Liver (tissue), 3 donors: ENCODE measurements around the gene MRPL51.

Experiments
- CTCF ChIP-seq: fragments of 150-350 bp; IDR thresholded peaks from 2 replicates; pipeline ENCODE4 v1.5.1; 2017; ENCODE audit warnings: improper control_type of control experiment, low read depth, low read length; ENCODE audit not compliant: missing input control
- TAF1 ChIP-seq: conservative IDR thresholded peaks from 2 replicates; pipeline ENCODE4 v1.6.1; 2016; ENCODE audit warnings: antibody characterized with exemption, mild to moderate bottlenecking
- YY1 ChIP-seq: IDR thresholded peaks from 2 replicates; pipeline ENCODE4 v1.6.1; 2016; ENCODE audit warnings: antibody characterized with exemption, mild to moderate bottlenecking
- ZBTB33 ChIP-seq: IDR thresholded peaks from 2 replicates; pipeline ENCODE4 v1.6.1; 2016; ENCODE audit warnings: antibody characterized with exemption
- TF ChIP-seq, protein P1 (sequence below): IDR thresholded peaks from 2 replicates; pipeline ENCODE4 v1.6.1; 2016; ENCODE audit warnings: antibody characterized with exemption
- donor health status: healthy.
- donor health status: healthy.

GRCh38 chr12:6470375-6471163 is 22.5 kb downstream of the MRPL51 start, which contains the start of gene VAMP1:
- TF ChIP-seq CTCF: peak; percentile 21
- TF ChIP-seq, protein P1, sequence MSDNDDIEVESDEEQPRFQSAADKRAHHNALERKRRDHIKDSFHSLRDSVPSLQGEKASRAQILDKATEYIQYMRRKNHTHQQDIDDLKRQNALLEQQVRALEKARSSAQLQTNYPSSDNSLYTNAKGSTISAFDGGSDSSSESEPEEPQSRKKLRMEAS: peak; percentile 48
- peak; percentile 95 for TF ChIP-seq TAF1
- TF ChIP-seq ZBTB33: no peak
- peak; percentile 90 for TF ChIP-seq YY1
